Measurements from ENCODE around the gene SOX10. TPM values are rescaled to one million over a fixed set of nuclear protein-coding genes. Genes with fewer than 3 reads are reported as not detected.

The SOX10 gene
- total and polyA plus RNA-seq, 4 experiments from 2014 or later: not detected

DNA sequence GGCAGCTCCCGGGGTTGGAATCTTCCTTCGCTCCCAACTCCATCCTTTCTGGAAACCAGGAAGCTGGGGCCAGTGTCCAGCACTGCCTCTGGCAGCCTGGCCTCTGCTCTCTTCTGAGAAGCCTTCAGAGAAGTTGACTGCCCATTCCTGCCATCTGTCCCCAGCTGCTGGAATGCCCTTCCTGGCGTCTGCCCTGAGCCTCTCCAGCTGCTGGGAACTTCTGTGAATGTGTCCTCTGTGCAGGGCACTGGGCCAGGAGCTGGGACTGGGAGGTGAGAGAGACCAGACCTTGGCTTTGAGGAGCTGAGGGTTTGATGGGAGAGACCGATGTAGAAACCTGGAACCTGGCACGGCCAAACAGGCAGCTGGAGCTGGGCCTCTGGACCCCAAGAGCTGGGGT lies 5.9 kb upstream of the SOX10 start:
- no peak for DNase-seq
- Histone ChIP-seq H3K27me3 (ENCODE audit: insufficient read depth, low read length) (no peaks in the 10 kb centered on the region), H3K36me3 (ENCODE audit: insufficient read depth, low read length) (no peaks in the 10 kb centered on the region), H3K27ac (ENCODE audit: low read depth, low read length) (no peak overlapping the region), H3K9me3 (ENCODE audit: control insufficient read depth in 1 of 2, low read length in 2 of 2) (no peaks in the 10 kb centered on the region), H3K4me3 (ENCODE audit: low read length in 2 of 2) (no peak overlapping the region), H3K4me1 (ENCODE audit: insufficient read depth, low read length) (no peaks in the 10 kb centered on the region)
- ChIA-PET CTCF (ENCODE audit: partially characterized antibody) (no interaction called here), POLR2A (ENCODE audit: partially characterized antibody) (no interaction called here)
- H3K4me3 Mint-ChIP-seq: no peak overlapping the region
- H3K36me3 Mint-ChIP-seq: peaks cover 0 to 2% of the 10 kb centered on the region in 2 donors
- H3K9me3 Mint-ChIP-seq: no peaks in the 10 kb centered on the region
- intact Hi-C loops (cut with micrococcal nuclease): no loop called here
- no peaks in the 10 kb centered on the region for H3K4me1 Mint-ChIP-seq
- no peaks in the 10 kb centered on the region for H3K27me3 Mint-ChIP-seq
- H3K27ac Mint-ChIP-seq: no peak overlapping the region

DNA sequence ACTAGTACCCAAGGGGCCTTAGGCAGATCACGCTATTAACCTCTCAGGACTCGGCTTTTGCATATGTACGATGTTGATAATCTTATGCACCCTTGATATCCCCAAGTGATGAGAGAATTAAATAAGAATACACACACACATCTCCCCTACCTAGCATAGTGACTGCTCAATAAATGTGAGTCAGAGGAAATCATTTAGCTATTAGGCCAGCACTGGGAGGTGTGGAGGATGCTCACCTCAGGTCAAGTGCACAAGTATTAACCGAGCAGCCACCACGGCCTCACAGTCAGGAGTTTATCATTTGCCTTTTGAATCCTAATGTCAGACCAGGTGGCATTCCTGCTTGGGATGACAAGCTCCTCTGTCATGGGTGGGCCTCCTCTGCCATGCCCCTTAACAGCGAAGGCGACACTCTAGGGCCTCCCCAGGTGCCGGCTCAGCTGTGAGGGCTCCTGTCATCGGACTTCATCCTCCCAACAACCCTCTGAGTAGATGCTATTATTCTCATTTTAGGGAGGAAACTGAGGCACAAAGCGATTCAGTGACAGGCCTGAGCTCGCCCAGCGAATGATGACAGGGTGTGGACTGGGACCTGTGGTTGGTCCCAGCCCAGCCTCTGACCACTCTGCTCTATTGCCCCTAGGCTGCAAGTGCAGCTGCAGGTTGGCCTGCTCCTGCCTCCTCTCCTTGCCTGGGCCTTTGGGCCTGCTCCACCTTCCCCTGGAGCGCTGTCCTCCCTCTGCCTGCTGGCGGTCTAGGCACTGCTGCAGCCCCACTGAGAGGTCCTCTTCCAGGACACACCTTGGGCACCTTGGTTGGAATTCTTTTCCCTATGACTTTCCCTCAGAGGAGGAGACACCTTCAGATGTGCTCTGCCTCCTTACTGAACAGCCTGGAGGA lies 5.0 kb upstream of the SOX10 start:
- H3K4me1 ChIP-seq (ENCODE audit: insufficient read depth, low read length): no peaks in the 10 kb centered on the region
- H3K27me3 ChIP-seq (ENCODE audit: insufficient read depth, low read length): no peaks in the 10 kb centered on the region
- no peaks in the 10 kb centered on the region for H3K9me3 ChIP-seq (ENCODE audit: control insufficient read depth in 1 of 2, low read length in 2 of 2)
- Mint-ChIP-seq H3K9me3 (no peaks in the 10 kb centered on the region), H3K36me3 (peaks cover 0 to 3% of the 10 kb centered on the region in 2 donors), H3K4me1 (no peaks in the 10 kb centered on the region), H3K27me3 (no peaks in the 10 kb centered on the region), H3K4me3 (no peak overlapping the region), H3K27ac (no peak overlapping the region)
- ChIA-PET CTCF (ENCODE audit: partially characterized antibody) (no interaction called here), POLR2A (ENCODE audit: partially characterized antibody) (no interaction called here)
- DNase-seq: no peak
- intact Hi-C loops (cut with micrococcal nuclease): no loop called here
- no peaks in the 10 kb centered on the region for H3K36me3 ChIP-seq (ENCODE audit: insufficient read depth, low read length)
- no peak overlapping the region for H3K27ac ChIP-seq (ENCODE audit: low read depth, low read length)
- H3K4me3 ChIP-seq (ENCODE audit: low read length in 2 of 2): no peak overlapping the region

DNA sequence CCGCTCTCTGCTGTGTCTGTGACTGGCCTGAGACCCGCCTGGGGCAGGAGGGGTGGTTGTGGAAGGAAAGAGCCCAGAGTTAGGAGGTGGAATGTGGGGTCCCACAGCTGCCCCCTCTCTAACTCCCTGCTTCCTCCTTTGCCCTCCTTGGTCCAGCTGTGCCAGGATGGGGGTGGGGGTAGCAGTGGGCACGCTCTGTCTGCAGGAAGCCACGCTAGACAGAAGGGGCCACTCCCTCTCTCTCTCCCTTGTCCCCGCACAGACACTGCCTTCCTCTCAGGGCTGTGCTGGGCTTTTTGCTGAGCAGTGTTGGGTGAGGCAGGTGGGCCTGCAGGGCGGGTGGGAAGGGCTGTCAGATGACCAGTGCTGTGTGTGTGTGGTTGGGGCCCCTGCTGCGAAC lies 2.0 kb upstream of the SOX10 start:
- ChIA-PET CTCF (ENCODE audit: partially characterized antibody) (no interaction called here), POLR2A (ENCODE audit: partially characterized antibody) (no interaction called here)
- H3K4me3 Mint-ChIP-seq: no peak overlapping the region
- no peaks in the 10 kb centered on the region for H3K4me1 ChIP-seq (ENCODE audit: insufficient read depth, low read length)
- H3K9me3 ChIP-seq (ENCODE audit: control insufficient read depth in 1 of 2, low read length in 2 of 2): no peaks in the 10 kb centered on the region
- H3K27ac ChIP-seq (ENCODE audit: low read depth, low read length): no peak overlapping the region
- no peak overlapping the region for H3K4me3 ChIP-seq (ENCODE audit: low read length in 2 of 2)
- H3K36me3 ChIP-seq (ENCODE audit: insufficient read depth, low read length): no peaks in the 10 kb centered on the region
- no peak for DNase-seq
- intact Hi-C loops (cut with micrococcal nuclease): no loop called here
- no peak overlapping the region for H3K27ac Mint-ChIP-seq
- no peaks in the 10 kb centered on the region for H3K27me3 Mint-ChIP-seq
- H3K4me1 Mint-ChIP-seq: no peaks in the 10 kb centered on the region
- no peaks in the 10 kb centered on the region for H3K27me3 ChIP-seq (ENCODE audit: insufficient read depth, low read length)
- no peaks in the 10 kb centered on the region for H3K9me3 Mint-ChIP-seq
- H3K36me3 Mint-ChIP-seq: peaks cover 0 to 3% of the 10 kb centered on the region in 2 donors

DNA sequence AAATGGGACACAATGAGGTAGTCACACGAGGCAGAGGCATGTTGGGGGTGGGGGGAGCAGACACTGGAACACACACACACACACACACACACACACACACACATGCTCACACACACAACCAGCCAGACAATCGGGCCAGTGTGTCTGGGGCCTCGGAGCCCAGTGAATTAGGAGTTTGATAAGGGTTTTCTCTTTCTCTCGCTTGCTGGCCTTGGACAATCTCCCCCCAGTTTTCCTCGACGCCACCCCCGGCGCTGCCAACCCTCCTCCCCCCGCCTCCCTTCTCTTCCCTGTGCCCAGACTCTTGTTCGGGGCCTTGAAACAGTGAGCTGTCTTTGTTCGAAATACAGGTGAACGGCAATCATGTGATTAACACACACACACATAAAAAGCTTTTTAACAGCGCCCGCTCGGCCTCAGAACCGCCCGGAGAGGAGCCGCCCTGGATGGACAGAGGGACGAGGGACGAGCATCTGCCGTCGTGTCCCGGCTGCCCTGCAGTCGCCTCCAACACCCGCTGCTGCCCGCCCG lies 1.5 kb upstream of the SOX10 start:
- Mint-ChIP-seq H3K36me3 (peaks cover 0 to 3% of the 10 kb centered on the region in 2 donors), H3K27ac (no peak overlapping the region), H3K4me3 (no peak overlapping the region), H3K27me3 (no peaks in the 10 kb centered on the region), H3K9me3 (no peaks in the 10 kb centered on the region), H3K4me1 (no peaks in the 10 kb centered on the region)
- no peak overlapping the region for H3K27ac ChIP-seq (ENCODE audit: low read depth, low read length)
- no peaks in the 10 kb centered on the region for H3K36me3 ChIP-seq (ENCODE audit: insufficient read depth, low read length)
- H3K27me3 ChIP-seq (ENCODE audit: insufficient read depth, low read length): no peaks in the 10 kb centered on the region
- no peaks in the 10 kb centered on the region for H3K4me1 ChIP-seq (ENCODE audit: insufficient read depth, low read length)
- CTCF ChIA-PET (ENCODE audit: partially characterized antibody): no interaction called here
- H3K9me3 ChIP-seq (ENCODE audit: control insufficient read depth in 1 of 2, low read length in 2 of 2): no peaks in the 10 kb centered on the region
- intact Hi-C loops (cut with micrococcal nuclease): no loop called here
- H3K4me3 ChIP-seq (ENCODE audit: low read length in 2 of 2): no peak overlapping the region
- no peak for DNase-seq
- POLR2A ChIA-PET (ENCODE audit: partially characterized antibody): no interaction called here

DNA sequence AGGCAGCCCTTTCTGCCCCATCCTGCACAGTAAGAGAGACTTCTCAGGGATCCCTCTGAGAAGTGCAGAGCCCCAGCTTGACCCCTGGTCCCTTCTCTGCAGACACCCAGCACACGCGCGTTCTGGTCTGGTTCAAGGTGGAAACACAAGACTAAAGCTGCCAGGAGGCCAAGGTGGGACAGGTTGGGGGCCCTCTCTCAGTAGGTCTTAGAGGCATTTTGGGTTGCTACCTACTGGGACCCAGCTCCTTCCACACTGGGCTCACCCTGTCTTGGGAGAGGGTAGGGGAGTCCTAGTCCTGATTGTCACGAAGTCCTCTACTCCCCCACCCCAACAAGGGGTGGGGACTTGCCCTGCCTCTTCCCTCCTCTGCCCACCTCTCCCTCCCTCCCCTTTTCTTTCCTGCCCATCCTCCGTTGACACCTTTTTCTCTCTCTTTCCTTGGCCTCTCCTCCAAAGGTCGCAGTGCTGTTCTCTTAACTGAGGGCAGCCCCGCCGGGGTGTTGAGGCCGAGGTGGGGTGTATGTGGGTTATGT lies 763 bp upstream of the SOX10 start:
- POLR2A ChIA-PET (ENCODE audit: partially characterized antibody): no interaction called here
- no peaks in the 10 kb centered on the region for H3K4me1 Mint-ChIP-seq
- Histone ChIP-seq H3K36me3 (ENCODE audit: insufficient read depth, low read length) (no peaks in the 10 kb centered on the region), H3K4me3 (ENCODE audit: low read length in 2 of 2) (no peak overlapping the region), H3K27ac (ENCODE audit: low read depth, low read length) (no peak overlapping the region), H3K9me3 (ENCODE audit: control insufficient read depth in 1 of 2, low read length in 2 of 2) (no peaks in the 10 kb centered on the region), H3K27me3 (ENCODE audit: insufficient read depth, low read length) (no peaks in the 10 kb centered on the region), H3K4me1 (ENCODE audit: insufficient read depth, low read length) (no peaks in the 10 kb centered on the region)
- H3K4me3 Mint-ChIP-seq: no peak overlapping the region
- peaks cover 0 to 3% of the 10 kb centered on the region in 2 donors for H3K36me3 Mint-ChIP-seq
- intact Hi-C loops (cut with micrococcal nuclease): no loop called here
- H3K27me3 Mint-ChIP-seq: no peaks in the 10 kb centered on the region
- DNase-seq: no peak
- H3K9me3 Mint-ChIP-seq: no peaks in the 10 kb centered on the region
- H3K27ac Mint-ChIP-seq: no peak overlapping the region
- CTCF ChIA-PET (ENCODE audit: partially characterized antibody): no interaction called here

DNA sequence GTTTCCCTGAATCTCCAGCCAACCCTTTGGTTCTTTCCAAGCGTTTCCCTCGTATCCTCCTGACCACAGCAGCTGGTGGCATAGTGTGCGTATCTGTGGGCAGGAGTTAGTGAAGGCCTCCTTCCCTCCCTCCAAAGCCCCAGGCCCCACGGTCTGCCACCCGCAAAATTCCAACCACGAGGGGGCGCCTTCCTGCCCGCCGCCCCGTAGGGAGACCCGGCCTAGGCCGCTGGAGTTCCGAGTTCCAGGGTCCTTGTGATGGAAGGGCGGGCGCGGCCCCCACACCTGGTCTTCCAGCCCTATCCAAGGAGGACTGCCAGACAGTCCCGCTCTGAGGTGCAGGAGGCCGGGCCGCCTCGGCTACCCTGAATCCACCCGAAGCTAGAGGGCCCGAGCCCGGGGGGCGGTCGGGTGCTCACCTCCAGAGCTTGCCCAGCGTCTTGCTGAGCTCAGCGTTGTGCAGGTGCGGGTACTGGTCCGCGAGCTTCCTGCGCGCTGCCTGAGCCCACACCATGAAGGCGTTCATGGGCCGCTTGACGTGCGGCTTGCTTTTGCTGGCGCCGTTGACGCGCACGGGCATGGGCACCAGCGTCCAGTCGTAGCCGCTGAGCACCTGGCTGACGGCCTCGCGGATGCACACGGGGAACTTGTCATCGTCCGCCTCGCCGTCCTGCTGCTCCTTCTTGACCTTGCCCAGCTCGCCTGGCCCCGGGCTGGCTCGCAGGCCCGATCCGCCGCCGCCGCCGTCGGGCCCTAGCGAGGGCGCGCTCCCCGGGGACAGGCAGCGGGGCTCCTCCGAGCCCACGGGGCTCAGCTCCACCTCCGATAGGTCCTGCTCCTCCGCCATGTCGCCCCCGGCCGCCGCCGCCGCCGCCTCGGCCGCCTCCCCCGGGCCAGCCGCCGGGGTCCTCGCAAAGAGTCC lies 1.2 kb downstream of the SOX10 start:
- Histone ChIP-seq H3K4me1 (ENCODE audit: insufficient read depth, low read length) (no peaks in the 10 kb centered on the region), H3K4me3 (ENCODE audit: low read length in 2 of 2) (no peak overlapping the region), H3K9me3 (ENCODE audit: control insufficient read depth in 1 of 2, low read length in 2 of 2) (no peaks in the 10 kb centered on the region), H3K27ac (ENCODE audit: low read depth, low read length) (no peak overlapping the region), H3K36me3 (ENCODE audit: insufficient read depth, low read length) (no peaks in the 10 kb centered on the region), H3K27me3 (ENCODE audit: insufficient read depth, low read length) (no peaks in the 10 kb centered on the region)
- no peaks in the 10 kb centered on the region for H3K27me3 Mint-ChIP-seq
- no peaks in the 10 kb centered on the region for H3K4me1 Mint-ChIP-seq
- H3K4me3 Mint-ChIP-seq: no peak overlapping the region
- CTCF ChIA-PET (ENCODE audit: partially characterized antibody): no interaction called here
- POLR2A ChIA-PET (ENCODE audit: partially characterized antibody): no interaction called here
- H3K36me3 Mint-ChIP-seq: peaks cover 0 to 3% of the 10 kb centered on the region in 2 donors
- H3K9me3 Mint-ChIP-seq: no peaks in the 10 kb centered on the region
- H3K27ac Mint-ChIP-seq: no peak overlapping the region
- intact Hi-C loops (cut with micrococcal nuclease): no loop called here
- DNase-seq: no peak

DNA sequence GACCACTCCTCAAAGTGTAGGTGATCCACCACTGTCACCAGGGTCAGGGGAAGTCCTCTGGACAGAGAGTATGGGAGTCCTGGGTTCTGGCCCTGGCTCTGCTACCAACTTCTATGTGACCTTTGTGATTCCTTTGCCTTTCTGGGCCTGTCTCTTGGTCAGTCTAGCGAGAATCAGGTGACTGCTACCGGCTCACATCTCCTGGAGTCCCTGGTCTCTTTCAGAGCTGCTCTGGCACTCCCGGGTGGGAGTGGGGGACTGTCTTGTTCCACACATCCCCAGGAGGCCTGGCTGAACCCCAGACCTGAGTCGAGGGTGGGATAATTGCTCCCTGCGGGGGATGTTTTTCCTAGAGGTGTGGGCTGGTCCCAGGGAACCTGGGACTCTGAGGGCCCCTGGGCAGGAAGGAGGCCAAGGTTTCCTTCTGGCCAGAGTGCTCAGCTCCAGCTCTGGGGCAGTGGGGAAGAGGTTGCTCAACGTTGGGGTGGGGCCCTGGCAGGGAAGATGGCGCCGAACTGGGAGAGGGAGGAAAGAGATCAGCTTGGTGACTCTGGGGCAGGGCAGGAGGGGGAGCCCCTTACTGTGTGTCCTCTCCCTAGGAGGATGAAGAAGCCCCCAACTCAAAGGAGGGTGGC lies 2.1 kb downstream of the SOX10 start:
- no peaks in the 10 kb centered on the region for H3K27me3 ChIP-seq (ENCODE audit: insufficient read depth, low read length)
- intact Hi-C loops (cut with micrococcal nuclease): no loop called here
- no peak overlapping the region for H3K27ac Mint-ChIP-seq
- no peaks in the 10 kb centered on the region for H3K9me3 Mint-ChIP-seq
- H3K27ac ChIP-seq (ENCODE audit: low read depth, low read length): no peak overlapping the region
- H3K4me1 Mint-ChIP-seq: no peaks in the 10 kb centered on the region
- ChIA-PET POLR2A (ENCODE audit: partially characterized antibody) (no interaction called here), CTCF (ENCODE audit: partially characterized antibody) (no interaction called here)
- peaks cover 0 to 4% of the 10 kb centered on the region in 2 donors for H3K36me3 Mint-ChIP-seq
- H3K4me1 ChIP-seq (ENCODE audit: insufficient read depth, low read length): no peaks in the 10 kb centered on the region
- no peak for DNase-seq
- H3K4me3 Mint-ChIP-seq: no peak overlapping the region
- no peaks in the 10 kb centered on the region for H3K27me3 Mint-ChIP-seq
- H3K9me3 ChIP-seq (ENCODE audit: control insufficient read depth in 1 of 2, low read length in 2 of 2): no peaks in the 10 kb centered on the region
- no peaks in the 10 kb centered on the region for H3K36me3 ChIP-seq (ENCODE audit: insufficient read depth, low read length)
- no peak overlapping the region for H3K4me3 ChIP-seq (ENCODE audit: low read length in 2 of 2)
